ENCODE measurements around the gene TRIM52.
"Not testable (repeated sequence)": the region's sequence is repeated elsewhere in the genome, so short reads cannot be mapped to it uniquely, and the experiment has no call there.

DNA sequence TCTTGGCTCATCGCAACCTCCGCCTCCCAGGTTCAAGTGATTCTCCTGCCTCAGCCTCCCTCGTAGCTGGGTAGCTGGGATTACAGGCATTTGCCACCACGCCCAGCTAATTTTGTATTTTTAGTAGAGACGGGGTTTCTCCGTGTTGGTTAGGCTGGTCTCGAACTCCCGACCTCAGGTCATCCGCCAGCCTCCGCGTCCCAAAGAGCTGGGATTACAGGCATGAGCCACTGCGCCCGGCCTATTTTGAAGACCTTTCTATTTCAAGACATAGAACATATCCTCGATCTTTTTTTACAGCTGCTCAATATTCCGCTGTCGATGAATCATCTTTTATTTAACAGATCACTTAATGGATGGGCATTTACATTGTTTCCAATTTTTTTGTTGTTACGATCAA, 50.2 kb downstream of the TRIM52 start:
- not testable (repeated sequence) for TF ChIP-seq POLR2AphosphoS5 (IDR thresholded peaks at IDR 0.05; ENCODE audit: low read length); MYC (IDR thresholded peaks at IDR 0.05; ENCODE audit: insufficient read depth, insufficient read length, insufficient replicate concordance, low read length, severe bottlenecking); POLR2A (IDR thresholded peaks at IDR 0.05; ENCODE audit: low read depth, low read length); POLR2AphosphoS2 (IDR thresholded peaks at IDR 0.05; ENCODE audit: low read depth, low read length)

Data from GM12878 (cell line).